Central memory CD8-positive, alpha-beta T cell (primary cell): Measurements from ENCODE around the gene APOE.
"Not testable (repeated sequence)": the region's sequence is repeated elsewhere in the genome, so short reads cannot be mapped to it uniquely, and the experiment has no call there.

ENCODE experiments used
- ATAC-seq: fragments of 150-1000 bp; cut with Tn5 transposase; replicated peaks from 2 replicates; pipeline ENCODE4 v1.10.0; 2022; ENCODE audit warnings: mild to moderate bottlenecking, moderate FRiP score, moderate number of reproducible peaks; ENCODE audit not compliant: poor library complexity, severe bottlenecking; ENCODE audit errors: extremely low read depth
- DNase-seq, 2 donors: peaks; one replicate each; pipeline ENCODE4 v3.0.0; 2021; ENCODE audit warnings: low spot score in 2 of 2
- H3K27ac Mint-ChIP-seq: one replicate; pipeline ENCODE4 v1.8.0; 2022; ENCODE audit warnings: low read depth, mild to moderate bottlenecking, moderate library complexity, mixed read lengths
- H3K27me3 Mint-ChIP-seq: one replicate; pipeline ENCODE4 v1.8.0; 2022; ENCODE audit warnings: mixed read lengths
- H3K36me3 Mint-ChIP-seq: one replicate; pipeline ENCODE4 v1.8.0; 2022; ENCODE audit warnings: mild to moderate bottlenecking, moderate library complexity, mixed read lengths; ENCODE audit not compliant: insufficient read depth
- H3K4me1 Mint-ChIP-seq: one replicate; pipeline ENCODE4 v1.8.0; 2022; ENCODE audit warnings: mixed read lengths
- H3K4me3 Mint-ChIP-seq: one replicate; pipeline ENCODE4 v1.8.0; 2022; ENCODE audit warnings: mild to moderate bottlenecking, moderate library complexity, mixed read lengths
- H3K9me3 Mint-ChIP-seq: one replicate; pipeline ENCODE4 v1.8.0; 2022; ENCODE audit warnings: mixed read lengths

APOE gene

GRCh38 chr19:44905437-44906160, at the start of gene APOE:
TSS of gene APOE (plus strand) at chr19:44905796. CDS start at chr19:44906625, 829 bp downstream.
- H3K9me3 Mint-ChIP-seq, result no peaks in the 10 kb centered on the region
- peaks cover 6% of the 10 kb centered on the region for H3K4me1 Mint-ChIP-seq
- DNase-seq, result no peak
- ATAC-seq, result no peak
- H3K27ac Mint-ChIP-seq, result no peak within 1 kb of the TSS
- peaks cover 29% of the 10 kb centered on the region for H3K27me3 Mint-ChIP-seq
- H3K4me3 Mint-ChIP-seq, result no peak within 1 kb of the TSS
- peaks cover 15% of the 10 kb centered on the region for H3K36me3 Mint-ChIP-seq

GRCh38 chr19:44856421-44857083, 49.0 kb upstream of the APOE start:
- Mint-ChIP-seq H3K27me3 (peaks cover 29% of the 10 kb centered on the region), H3K27ac (no peak overlapping the region), H3K36me3 (no peaks in the 10 kb centered on the region), H3K4me1 (no peaks in the 10 kb centered on the region), H3K9me3 (no peaks in the 10 kb centered on the region), H3K4me3 (no peak overlapping the region)
- DNase-seq, result no peak
- ATAC-seq, result no peak

- ATAC-seq (no peak), DNase-seq (no peak)
- H3K4me3 Mint-ChIP-seq, result no peak overlapping the region
- peaks cover 24% of the 10 kb centered on the region for H3K27me3 Mint-ChIP-seq
- H3K9me3 Mint-ChIP-seq, result no peaks in the 10 kb centered on the region
- no peak overlapping the region for H3K27ac Mint-ChIP-seq
- no peaks in the 10 kb centered on the region for H3K4me1 Mint-ChIP-seq
- no peaks in the 10 kb centered on the region for H3K36me3 Mint-ChIP-seq
These were observed 47.8 kb upstream of the APOE start for GRCh38 chr19:44857837-44858236.

GRCh38 chr19:44861576-44861975, 44.0 kb upstream of the APOE start:
- H3K9me3 Mint-ChIP-seq, DNase-seq, ATAC-seq, H3K4me3 Mint-ChIP-seq, H3K27ac Mint-ChIP-seq, H3K4me1 Mint-ChIP-seq, H3K36me3 Mint-ChIP-seq: not testable (repeated sequence)
- peaks cover 32% of the 10 kb centered on the region for H3K27me3 Mint-ChIP-seq

- ATAC-seq, result no peak
- Mint-ChIP-seq H3K27ac (no peak overlapping the region), H3K9me3 (no peaks in the 10 kb centered on the region), H3K4me3 (no peak overlapping the region), H3K4me1 (no peaks in the 10 kb centered on the region), H3K36me3 (no peaks in the 10 kb centered on the region), H3K27me3 (peaks cover 26% of the 10 kb centered on the region)
- no peak for DNase-seq
These were observed 41.6 kb upstream of the APOE start for GRCh38 chr19:44863990-44864389.

GRCh38 chr19:44865196-44865767, 40.3 kb upstream of the APOE start:
- no peak overlapping the region for H3K27ac Mint-ChIP-seq
- H3K27me3 Mint-ChIP-seq, result peaks cover 22% of the 10 kb centered on the region
- H3K4me3 Mint-ChIP-seq, result no peak overlapping the region
- ATAC-seq (no peak), DNase-seq (no peak)
- H3K36me3 Mint-ChIP-seq, result no peaks in the 10 kb centered on the region
- no peaks in the 10 kb centered on the region for H3K4me1 Mint-ChIP-seq
- H3K9me3 Mint-ChIP-seq, result no peaks in the 10 kb centered on the region

- Mint-ChIP-seq H3K27me3 (peaks cover 15% of the 10 kb centered on the region), H3K36me3 (no peaks in the 10 kb centered on the region), H3K4me3 (no peak overlapping the region), H3K4me1 (no peaks in the 10 kb centered on the region), H3K9me3 (no peaks in the 10 kb centered on the region), H3K27ac (no peak overlapping the region)
- ATAC-seq (no peak), DNase-seq (no peak)
These were observed 38.9 kb upstream of the APOE start for GRCh38 chr19:44866664-44867063.

- no peaks in the 10 kb centered on the region for H3K4me1 Mint-ChIP-seq
- H3K9me3 Mint-ChIP-seq, result no peaks in the 10 kb centered on the region
- H3K27ac Mint-ChIP-seq, result no peak overlapping the region
- peaks cover 17% of the 10 kb centered on the region for H3K27me3 Mint-ChIP-seq
- H3K36me3 Mint-ChIP-seq, result no peaks in the 10 kb centered on the region
- H3K4me3 Mint-ChIP-seq, result no peak overlapping the region
- no peak for ATAC-seq
- no peak for DNase-seq
These were observed 38.0 kb upstream of the APOE start for GRCh38 chr19:44867578-44867977.

- Mint-ChIP-seq H3K27me3 (peaks cover 33% of the 10 kb centered on the region), H3K36me3 (peaks cover 1% of the 10 kb centered on the region), H3K9me3 (no peaks in the 10 kb centered on the region), H3K27ac (no peak overlapping the region), H3K4me1 (no peaks in the 10 kb centered on the region), H3K4me3 (no peak overlapping the region)
- no peak for DNase-seq
- ATAC-seq, result no peak
These were observed 35.7 kb upstream of the APOE start for GRCh38 chr19:44869733-44870470.

GRCh38 chr19:44871809-44872208, 33.8 kb upstream of the APOE start:
- Mint-ChIP-seq H3K4me3 (no peak overlapping the region), H3K27me3 (peaks cover 46% of the 10 kb centered on the region), H3K27ac (no peak overlapping the region), H3K4me1 (peaks cover 5% of the 10 kb centered on the region), H3K36me3 (peaks cover 1% of the 10 kb centered on the region), H3K9me3 (no peaks in the 10 kb centered on the region)
- DNase-seq, result no peak
- ATAC-seq, result no peak

GRCh38 chr19:44872661-44873060, 32.9 kb upstream of the APOE start:
- Mint-ChIP-seq H3K36me3 (peaks cover 1% of the 10 kb centered on the region), H3K9me3 (no peaks in the 10 kb centered on the region), H3K27ac (no peak overlapping the region), H3K27me3 (peaks cover 48% of the 10 kb centered on the region), H3K4me3 (no peak overlapping the region), H3K4me1 (peaks cover 5% of the 10 kb centered on the region)
- no peak for DNase-seq
- no peak for ATAC-seq

- Mint-ChIP-seq H3K36me3 (peaks cover 1% of the 10 kb centered on the region), H3K4me1 (peaks cover 5% of the 10 kb centered on the region), H3K27me3 (peaks cover 60% of the 10 kb centered on the region), H3K27ac (no peak overlapping the region), H3K9me3 (no peaks in the 10 kb centered on the region), H3K4me3 (no peak overlapping the region)
- no peak for ATAC-seq
- no peak for DNase-seq
These were observed 31.3 kb upstream of the APOE start for GRCh38 chr19:44874317-44874716.
